Measurements from ENCODE around the gene ADAMTS9.
"Not testable (repeated sequence)": the region's sequence is repeated elsewhere in the genome, so short reads cannot be mapped to it uniquely, and the experiment has no call there.

Gene ADAMTS9

DNA sequence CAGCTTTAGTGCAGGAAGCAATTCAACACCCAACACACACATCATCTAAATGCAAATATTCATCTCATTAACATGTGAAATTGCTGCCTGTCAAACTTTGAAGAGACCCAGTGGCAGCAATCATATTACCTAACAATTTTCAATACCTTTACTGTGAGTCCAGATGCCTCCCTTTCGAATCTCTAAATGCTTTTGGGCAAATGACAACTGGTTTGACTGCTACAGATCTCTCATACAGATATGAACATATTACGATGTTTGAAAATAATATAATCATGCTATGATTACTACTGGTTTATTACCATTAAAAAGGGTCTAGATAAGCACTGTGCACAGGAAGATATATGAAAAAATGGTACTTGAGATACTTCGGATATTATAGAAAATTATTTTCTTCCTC, 137.9 kb downstream of the ADAMTS9 start:
- Histone ChIP-seq H3K27ac (ENCODE audit: low read depth, low read length) (no peak overlapping the region), H3K79me2 (ENCODE audit: insufficient read depth, low read length) (no peaks in the 10 kb centered on the region), H3K4me2 (ENCODE audit: low read depth, low read length, poor library complexity, severe bottlenecking) (no peak overlapping the region), H3K9me3 (ENCODE audit: insufficient read depth, low read length) (no peaks in the 10 kb centered on the region), H3K36me3 (ENCODE audit: low read length) (no peaks in the 10 kb centered on the region), H3K9me2 (replicated peaks; ENCODE audit: insufficient read depth, low read length) (no peaks in the 10 kb centered on the region), H2AFZ (ENCODE audit: low read depth, low read length, severe bottlenecking) (no peak overlapping the region), H3K4me3 (ENCODE audit: insufficient read depth, low read length, poor library complexity, severe bottlenecking) (no peak overlapping the region), H3F3A (ENCODE audit: insufficient read depth) (no peaks in the 10 kb centered on the region), H4K20me1 (ENCODE audit: low read depth, low read length) (no peaks in the 10 kb centered on the region), H3K27me3 (ENCODE audit: low read length) (no peaks in the 10 kb centered on the region), H3K9ac (ENCODE audit: low read length) (no peak overlapping the region)
- no peak for TF ChIP-seq EZH2phosphoT487 (conservative IDR thresholded peaks at IDR 0.05; ENCODE audit: low read length)
- TF ChIP-seq, protein P1, sequence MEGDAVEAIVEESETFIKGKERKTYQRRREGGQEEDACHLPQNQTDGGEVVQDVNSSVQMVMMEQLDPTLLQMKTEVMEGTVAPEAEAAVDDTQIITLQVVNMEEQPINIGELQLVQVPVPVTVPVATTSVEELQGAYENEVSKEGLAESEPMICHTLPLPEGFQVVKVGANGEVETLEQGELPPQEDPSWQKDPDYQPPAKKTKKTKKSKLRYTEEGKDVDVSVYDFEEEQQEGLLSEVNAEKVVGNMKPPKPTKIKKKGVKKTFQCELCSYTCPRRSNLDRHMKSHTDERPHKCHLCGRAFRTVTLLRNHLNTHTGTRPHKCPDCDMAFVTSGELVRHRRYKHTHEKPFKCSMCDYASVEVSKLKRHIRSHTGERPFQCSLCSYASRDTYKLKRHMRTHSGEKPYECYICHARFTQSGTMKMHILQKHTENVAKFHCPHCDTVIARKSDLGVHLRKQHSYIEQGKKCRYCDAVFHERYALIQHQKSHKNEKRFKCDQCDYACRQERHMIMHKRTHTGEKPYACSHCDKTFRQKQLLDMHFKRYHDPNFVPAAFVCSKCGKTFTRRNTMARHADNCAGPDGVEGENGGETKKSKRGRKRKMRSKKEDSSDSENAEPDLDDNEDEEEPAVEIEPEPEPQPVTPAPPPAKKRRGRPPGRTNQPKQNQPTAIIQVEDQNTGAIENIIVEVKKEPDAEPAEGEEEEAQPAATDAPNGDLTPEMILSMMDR (IDR thresholded peaks at IDR 0.05; ENCODE audit: insufficient read depth, low read length, poor library complexity, severe bottlenecking) = no peak

DNA sequence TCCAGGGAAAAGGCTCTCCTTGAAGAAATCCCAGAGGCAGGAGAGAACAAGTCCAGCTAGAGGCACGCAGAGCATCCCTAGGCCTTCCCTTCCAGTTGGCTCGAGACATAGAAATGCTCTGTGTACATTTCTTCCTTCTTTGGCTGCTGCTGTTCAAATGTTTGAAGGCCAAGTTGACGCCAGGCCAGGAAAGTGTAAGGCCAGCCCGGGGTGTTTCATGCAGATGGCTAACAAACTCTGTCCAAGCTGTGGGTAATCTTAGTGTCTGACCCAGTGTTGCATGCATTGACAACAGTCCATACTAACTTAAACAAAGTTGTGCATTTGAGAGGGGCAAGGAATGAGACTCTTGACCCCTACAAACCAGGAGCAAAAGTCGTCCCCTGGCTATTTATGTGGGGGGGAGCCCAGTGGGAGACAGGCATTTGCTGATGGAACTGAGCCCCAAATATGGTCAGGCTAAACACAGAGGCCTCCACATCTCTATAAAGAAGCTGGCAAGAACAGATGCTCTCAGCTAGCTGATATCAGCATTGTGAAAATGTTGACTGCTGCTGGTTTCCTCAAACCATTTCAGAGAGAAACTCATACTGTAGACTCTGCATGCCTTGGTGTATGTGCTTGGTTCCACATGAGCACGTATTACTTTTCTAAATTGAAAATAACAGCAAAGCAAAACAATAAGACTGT, 139.5 kb downstream of the ADAMTS9 start:
- Histone ChIP-seq H3F3A (ENCODE audit: insufficient read depth) (no peaks in the 10 kb centered on the region), H3K79me2 (ENCODE audit: insufficient read depth, low read length) (no peaks in the 10 kb centered on the region), H3K9me3 (ENCODE audit: insufficient read depth, low read length) (no peaks in the 10 kb centered on the region), H3K9ac (ENCODE audit: low read length) (no peak overlapping the region), H2AFZ (ENCODE audit: low read depth, low read length, severe bottlenecking) (no peak overlapping the region), H3K27me3 (ENCODE audit: low read length) (no peaks in the 10 kb centered on the region), H4K20me1 (ENCODE audit: low read depth, low read length) (no peaks in the 10 kb centered on the region), H3K9me2 (replicated peaks; ENCODE audit: insufficient read depth, low read length) (no peaks in the 10 kb centered on the region), H3K4me2 (ENCODE audit: low read depth, low read length, poor library complexity, severe bottlenecking) (no peak overlapping the region), H3K27ac (ENCODE audit: low read depth, low read length) (no peak overlapping the region), H3K36me3 (ENCODE audit: low read length) (no peaks in the 10 kb centered on the region), H3K4me3 (ENCODE audit: insufficient read depth, low read length, poor library complexity, severe bottlenecking) (no peak overlapping the region)
- TF ChIP-seq EZH2phosphoT487 (conservative IDR thresholded peaks at IDR 0.05; ENCODE audit: low read length) = no peak
- TF ChIP-seq, protein P1 (IDR thresholded peaks at IDR 0.05; ENCODE audit: insufficient read depth, low read length, poor library complexity, severe bottlenecking) = no peak

DNA sequence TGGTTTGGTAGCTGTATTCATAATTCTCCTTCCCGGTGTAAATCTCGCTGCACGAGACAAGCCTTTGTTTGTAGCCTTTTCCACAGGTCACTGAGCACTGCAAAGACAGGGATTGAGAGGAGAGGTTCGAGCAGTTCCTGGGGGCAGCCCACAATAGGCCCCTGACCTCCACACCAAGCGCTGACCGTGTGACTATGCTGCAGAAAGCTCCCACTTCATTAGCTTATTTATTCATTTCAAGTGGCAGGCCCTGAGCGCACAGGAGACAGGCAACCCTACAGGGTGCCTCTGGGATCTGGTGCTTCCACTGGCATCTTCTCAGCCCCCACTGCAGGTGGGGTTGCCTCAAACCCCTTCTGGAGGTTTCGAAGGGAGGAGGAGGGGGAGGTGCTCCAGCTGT, 140.9 kb downstream of the ADAMTS9 start:
- H3K9ac ChIP-seq (ENCODE audit: low read length) = no peak overlapping the region
- no peak overlapping the region for H3K27ac ChIP-seq (ENCODE audit: low read depth, low read length)
- no peaks in the 10 kb centered on the region for H3K9me2 ChIP-seq (replicated peaks; ENCODE audit: insufficient read depth, low read length)
- H3K27me3 ChIP-seq (ENCODE audit: low read length) = no peaks in the 10 kb centered on the region
- no peaks in the 10 kb centered on the region for H4K20me1 ChIP-seq (ENCODE audit: low read depth, low read length)
- no peak overlapping the region for H2AFZ ChIP-seq (ENCODE audit: low read depth, low read length, severe bottlenecking)
- no peaks in the 10 kb centered on the region for H3K9me3 ChIP-seq (ENCODE audit: insufficient read depth, low read length)
- no peaks in the 10 kb centered on the region for H3K36me3 ChIP-seq (ENCODE audit: low read length)
- H3F3A ChIP-seq (ENCODE audit: insufficient read depth) = no peaks in the 10 kb centered on the region
- no peak overlapping the region for H3K4me2 ChIP-seq (ENCODE audit: low read depth, low read length, poor library complexity, severe bottlenecking)
- no peak overlapping the region for H3K4me3 ChIP-seq (ENCODE audit: insufficient read depth, low read length, poor library complexity, severe bottlenecking)
- no peaks in the 10 kb centered on the region for H3K79me2 ChIP-seq (ENCODE audit: insufficient read depth, low read length)
- no peak for TF ChIP-seq EZH2phosphoT487 (conservative IDR thresholded peaks at IDR 0.05; ENCODE audit: low read length)
- TF ChIP-seq, protein P1 (IDR thresholded peaks at IDR 0.05; ENCODE audit: insufficient read depth, low read length, poor library complexity, severe bottlenecking) = no peak

DNA sequence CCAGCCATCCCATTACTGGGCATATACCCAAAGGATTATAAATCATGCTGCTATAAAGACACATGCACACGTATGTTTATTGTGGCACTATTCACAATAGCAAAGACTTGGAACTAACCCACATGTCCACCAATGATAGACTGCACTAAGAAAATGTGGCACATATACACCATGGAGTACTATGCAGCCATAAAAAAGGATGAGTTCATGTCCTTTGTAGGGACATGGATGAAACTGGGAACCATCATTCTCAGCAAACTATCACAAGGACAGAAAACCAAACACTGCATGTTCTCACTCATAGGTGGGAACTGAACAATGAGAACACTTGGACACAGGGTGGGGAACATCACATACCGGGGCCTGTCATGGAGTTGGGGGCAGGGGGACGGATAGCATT, 142.6 kb downstream of the ADAMTS9 start:
- H3K9me3 ChIP-seq (ENCODE audit: insufficient read depth, low read length); H3K4me2 ChIP-seq (ENCODE audit: low read depth, low read length, poor library complexity, severe bottlenecking); H2AFZ ChIP-seq (ENCODE audit: low read depth, low read length, severe bottlenecking); H3K36me3 ChIP-seq (ENCODE audit: low read length); H3F3A ChIP-seq (ENCODE audit: insufficient read depth); H3K27me3 ChIP-seq (ENCODE audit: low read length); H4K20me1 ChIP-seq (ENCODE audit: low read depth, low read length); H3K4me3 ChIP-seq (ENCODE audit: insufficient read depth, low read length, poor library complexity, severe bottlenecking); H3K9ac ChIP-seq (ENCODE audit: low read length); H3K9me2 ChIP-seq (replicated peaks; ENCODE audit: insufficient read depth, low read length); H3K27ac ChIP-seq (ENCODE audit: low read depth, low read length); H3K79me2 ChIP-seq (ENCODE audit: insufficient read depth, low read length): not testable (repeated sequence)

Measured in SU-DHL-6 (cell line).